Stimulated activated CD8-positive, alpha-beta memory T cell treated with anti-CD3 and anti-CD28 coated beads, Interleukin-4, amount 100 ng/mL, for 1 hour (primary cell): ENCODE results near the gene ATOSB.

Source experiments
- DNase-seq, 2 donors: peaks; one replicate each; pipeline ENCODE4 v3.0.0-alpha.2; 2020; ENCODE audit warnings: low read depth in 2 of 2, low spot score in 1 of 2

Gene ATOSB

GRCh38 chr9:35089434-35089833 lies 26.2 kb downstream of the ATOSB start:
- DNase-seq: no peak

DNA sequence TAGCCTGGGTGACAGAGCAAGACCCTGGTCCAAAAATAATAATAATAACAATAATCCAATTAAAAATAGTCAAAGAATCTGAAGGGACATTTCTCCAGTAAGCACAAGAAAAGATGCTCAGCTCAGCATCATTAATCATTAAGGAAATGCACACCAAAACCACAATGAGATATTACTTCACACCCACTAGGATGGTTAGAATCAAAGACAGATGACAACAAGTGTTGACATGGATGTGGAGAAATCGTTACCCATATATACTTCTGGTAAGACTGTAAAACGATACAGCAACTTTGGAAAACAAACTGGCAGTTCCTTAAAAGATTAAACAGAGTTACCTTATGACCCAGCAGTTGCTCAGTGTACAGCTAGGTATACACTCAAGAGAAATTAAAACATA lies 30.6 kb downstream of the ATOSB start:
- DNase-seq: no peak

DNA sequence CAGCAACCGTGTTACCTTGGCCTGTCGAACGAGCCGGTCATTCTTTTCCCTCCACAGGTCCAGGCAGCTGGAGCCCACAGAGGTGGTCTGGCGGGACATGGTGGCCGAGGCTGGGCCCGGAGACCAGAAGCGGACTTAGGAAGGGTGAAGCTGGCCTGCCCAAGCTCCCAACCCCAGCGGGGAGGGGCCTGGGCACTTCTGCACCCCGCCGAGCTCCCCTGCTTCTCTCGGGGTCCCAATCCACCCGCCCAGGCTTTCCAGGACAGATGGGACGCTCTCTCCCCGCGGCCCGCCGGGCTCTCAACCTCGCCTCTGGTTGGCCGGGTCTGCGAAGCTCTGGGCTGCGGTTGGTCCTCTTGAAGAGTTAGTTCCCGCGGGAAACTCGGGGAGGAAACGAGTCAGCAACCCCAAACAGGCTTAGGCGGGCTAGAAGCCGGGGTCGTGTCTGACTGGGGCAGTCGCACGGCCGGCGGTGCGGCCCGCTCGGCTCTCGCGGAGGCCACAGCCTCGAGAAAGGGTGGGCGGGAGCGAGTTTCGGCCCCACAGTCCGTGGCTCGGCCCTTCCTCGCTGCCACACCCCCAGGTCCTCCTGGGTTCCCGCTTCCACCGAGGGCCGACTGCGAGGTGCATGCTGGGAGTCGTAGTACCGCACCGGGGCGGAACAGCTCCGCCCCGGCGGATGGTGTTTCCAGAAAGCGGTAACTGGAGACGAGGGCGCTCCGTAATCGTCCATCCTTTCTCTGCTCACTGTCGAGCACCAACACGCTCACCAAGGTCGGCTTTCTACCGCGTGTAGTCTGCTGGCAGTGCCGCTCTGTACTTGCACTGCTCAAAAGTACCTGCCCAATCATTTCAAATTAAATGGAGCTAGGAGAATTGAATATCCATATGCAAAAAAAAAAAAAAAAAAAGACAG lies 36.0 kb downstream of the ATOSB start, which contains the start of gene FANCG:
FANCG (minus strand) TSS at position 517 of the 916 bp plus-strand sequence; CDS start at position 99, 418 bp downstream.
- peak; percentile 49 to 54 for DNase-seq

- no peak for DNase-seq
Observed at GRCh38 chr9:35079041-35079425, 36.6 kb downstream of the ATOSB start.

DNA sequence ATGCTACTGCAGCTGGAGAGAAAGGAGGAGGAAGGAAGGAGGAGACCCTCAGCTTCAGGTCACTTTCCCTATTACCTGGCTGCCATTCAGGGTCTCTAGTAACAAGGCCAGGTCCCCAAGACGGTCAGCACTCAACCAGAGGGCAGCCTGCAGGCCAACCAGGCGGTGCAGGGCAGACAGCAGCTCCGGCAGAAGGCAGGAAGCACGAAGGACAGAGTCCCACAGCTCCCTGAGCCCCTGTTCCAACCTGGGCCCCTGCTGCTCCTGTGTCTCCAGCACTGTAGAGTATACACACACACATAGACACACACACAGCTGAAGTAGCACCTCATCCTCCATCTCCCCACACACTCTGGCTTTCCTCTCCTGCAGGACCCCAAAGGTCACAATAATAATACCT lies 37.6 kb downstream of the ATOSB start:
- DNase-seq: no peak

GRCh38 chr9:35076848-35077247 lies 38.8 kb downstream of the ATOSB start:
- no peak for DNase-seq

GRCh38 chr9:35075358-35075757 lies 40.3 kb downstream of the ATOSB start:
- no peak for DNase-seq

DNA sequence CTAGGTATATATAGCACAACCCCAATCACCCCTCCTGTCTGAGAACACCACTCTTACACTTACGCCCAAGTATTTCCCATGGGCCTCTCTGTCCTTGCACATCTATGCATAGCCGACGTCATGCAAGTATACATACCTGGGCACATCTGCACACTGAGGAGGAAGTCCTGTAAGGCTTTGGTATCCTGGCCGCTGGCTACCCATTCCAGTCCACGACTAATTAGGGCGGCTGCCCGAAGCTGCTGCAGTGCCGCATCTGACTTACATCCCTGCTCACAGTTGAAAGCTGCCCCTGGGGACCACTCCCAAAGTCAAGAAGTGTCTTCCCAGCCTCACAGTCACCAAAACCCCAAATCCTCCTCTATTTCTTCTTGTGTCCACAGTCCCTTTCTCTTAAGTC lies 40.9 kb downstream of the ATOSB start:
- no peak for DNase-seq

DNA sequence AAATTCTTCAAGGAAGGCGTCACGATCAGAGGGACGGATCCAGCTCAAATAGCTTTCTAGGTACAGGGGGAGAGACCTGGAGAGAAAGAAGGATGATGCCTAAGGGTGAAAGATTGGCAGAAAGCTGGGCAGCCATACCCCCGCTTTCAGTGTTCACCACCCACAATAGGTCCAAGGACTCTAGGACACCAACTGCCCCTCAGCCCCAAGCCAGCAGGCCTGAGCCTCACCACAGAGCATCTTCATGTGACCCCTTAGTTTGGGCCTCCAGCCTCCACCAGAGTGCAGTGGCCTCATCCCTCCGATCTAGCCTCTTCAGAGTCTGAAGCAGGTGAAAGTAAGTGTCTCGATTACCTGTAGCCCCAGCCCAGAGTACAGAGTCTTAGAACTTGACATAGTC lies 41.5 kb downstream of the ATOSB start:
- no peak for DNase-seq

GRCh38 chr9:35073279-35073612 lies 42.4 kb downstream of the ATOSB start:
- DNase-seq: no peak

DNA sequence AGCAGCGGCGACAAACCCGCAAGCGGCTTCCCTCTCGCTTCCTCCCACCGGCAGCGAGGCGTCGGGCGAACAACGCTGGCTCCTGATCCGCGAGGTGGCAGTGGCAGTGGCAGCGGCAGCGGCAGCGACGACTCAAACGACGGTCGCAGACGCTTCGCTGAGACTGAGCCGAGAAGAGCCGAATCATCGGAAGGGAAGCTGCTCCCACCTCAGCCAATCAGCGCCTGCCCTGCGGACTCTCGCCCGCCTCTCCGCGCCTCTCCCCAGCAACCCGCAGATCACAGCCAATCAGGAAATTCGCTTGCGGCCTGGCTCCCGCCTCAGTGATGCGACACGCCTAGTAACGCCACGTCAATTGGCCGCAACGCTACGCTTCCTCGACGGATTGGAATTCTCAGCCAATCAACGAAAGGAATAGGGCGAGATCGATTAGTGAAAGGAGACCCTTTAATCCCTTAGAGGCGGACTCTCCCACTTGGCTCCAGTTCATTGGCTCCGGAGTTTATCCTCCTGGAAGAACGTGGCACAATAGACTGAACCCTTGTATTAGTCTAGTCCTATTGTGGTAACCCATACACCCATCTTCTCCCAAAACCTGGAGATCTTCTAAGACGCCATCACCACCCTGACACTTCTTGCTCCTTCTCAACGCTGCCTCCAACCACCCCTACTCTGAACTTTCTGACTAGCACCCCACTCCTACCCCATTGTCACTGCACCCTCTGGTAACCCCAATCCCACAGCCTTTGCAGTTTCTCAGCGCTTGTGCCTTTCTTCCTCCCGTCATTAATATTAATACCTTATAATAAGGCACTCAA lies 43.0 kb downstream of the ATOSB start, which contains the start of gene VCP:
VCP (minus strand) TSS at position 165 of the 818 bp plus-strand sequence. CDS start 272 bp downstream, outside the sequence.
- peak; percentile 89 to 93 for DNase-seq

GRCh38 chr9:35071814-35072460 lies 43.7 kb downstream of the ATOSB start:
- DNase-seq: peak; percentile 42 to 50

DNA sequence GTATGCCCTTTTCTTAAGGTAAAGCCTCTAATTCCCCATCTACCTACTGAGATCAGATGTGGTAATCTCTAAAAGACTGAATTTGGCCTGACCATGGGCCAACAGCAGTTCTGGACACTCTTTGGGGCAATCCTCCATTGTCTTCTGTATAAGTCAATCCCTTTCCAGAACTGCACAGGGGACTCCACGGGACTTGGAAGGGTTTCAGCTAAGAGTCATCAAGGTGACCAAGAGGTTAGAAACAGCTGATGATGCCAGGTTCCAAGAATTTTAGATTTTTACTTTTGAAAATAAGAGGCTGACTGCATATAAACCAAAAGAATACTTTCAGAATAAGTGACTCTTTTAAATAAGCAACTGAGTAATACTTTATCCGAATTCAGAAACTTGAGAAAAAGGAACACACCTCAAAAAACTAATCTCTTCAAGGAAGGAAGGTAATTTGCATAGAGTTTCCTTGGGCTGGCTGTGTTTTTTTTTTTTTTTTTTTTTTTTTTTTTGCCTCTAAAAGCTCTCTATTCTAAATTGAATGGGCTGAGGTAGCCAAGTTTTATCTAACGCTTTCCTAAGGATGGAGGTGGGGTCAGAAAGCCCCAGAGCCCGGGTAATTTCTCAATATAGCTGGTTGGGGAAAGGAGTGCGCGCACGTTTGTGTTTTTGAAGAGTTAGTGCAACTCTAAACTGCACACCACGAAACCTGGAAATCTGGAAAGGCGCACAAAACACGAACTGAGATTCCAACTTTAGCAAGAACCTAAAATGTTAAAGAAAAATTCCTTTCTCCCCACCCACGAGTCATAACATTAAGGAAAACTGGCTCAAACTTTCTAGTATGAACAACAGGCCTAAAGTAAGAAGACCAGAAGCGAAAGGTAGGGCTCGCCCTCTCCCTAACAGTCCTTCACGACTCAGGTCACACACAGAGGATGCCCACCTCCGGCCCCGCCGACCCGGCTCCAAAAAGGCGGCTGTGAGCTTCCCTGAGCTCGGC lies 44.5 kb downstream of the ATOSB start:
- no peak for DNase-seq

GRCh38 chr9:35069020-35069419 lies 46.6 kb downstream of the ATOSB start:
- no peak for DNase-seq

DNA sequence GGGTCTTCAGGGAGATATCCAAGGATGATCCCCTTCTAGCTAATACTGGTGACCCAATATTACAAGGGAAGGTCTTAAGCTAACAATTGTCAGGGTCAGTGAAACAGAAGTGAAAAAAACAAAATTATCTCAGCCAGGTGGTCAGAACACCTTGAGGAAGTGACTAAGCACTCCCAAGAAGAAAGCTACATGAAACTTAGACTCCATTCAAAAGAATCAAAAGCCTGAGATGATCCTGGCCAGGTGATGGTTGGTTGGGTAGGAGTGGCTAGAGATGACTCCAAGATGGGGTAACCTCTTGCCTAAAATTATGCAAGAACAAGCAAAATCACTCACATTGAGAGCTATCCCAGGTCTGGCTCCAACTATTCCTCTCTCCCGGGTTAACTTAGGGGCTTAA lies 48.6 kb downstream of the ATOSB start:
- DNase-seq: no peak

DNA sequence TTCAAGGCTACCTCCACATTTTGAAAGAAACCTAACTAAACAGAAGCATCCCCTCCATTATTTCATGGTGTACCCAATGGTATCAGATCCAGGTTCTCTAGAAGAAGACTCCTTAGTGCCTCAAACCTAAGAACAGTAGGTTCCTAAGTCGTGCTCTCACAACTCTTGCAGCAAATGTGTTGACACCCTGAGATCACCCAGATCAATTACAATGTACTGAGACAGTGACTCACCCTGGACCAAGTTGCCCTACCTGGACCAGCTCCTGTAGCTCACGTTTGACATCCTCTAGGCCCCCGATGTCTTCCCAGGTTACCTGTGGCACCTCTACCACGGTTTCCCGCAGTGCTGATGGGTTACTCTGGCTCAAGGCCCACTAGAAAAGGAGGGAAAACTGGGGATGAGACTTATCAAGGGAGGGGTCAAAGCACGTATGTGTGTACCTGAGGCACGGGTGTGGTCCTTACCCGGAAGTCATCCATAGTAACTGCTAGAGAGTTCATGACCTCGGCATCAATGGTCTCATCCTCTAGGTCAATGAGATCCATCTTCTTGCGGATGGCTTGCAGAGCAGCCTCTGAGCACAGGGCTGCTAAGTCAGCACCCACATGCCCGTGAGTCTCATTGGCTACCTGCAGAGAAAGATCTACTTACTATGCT lies 55.0 kb downstream of the ATOSB start:
- DNase-seq: no peak

GRCh38 chr9:35059438-35059837 lies 56.2 kb downstream of the ATOSB start:
- no peak for DNase-seq

- no peak for DNase-seq
Observed at GRCh38 chr9:35057271-35057620, 58.4 kb downstream of the ATOSB start.

- no peak for DNase-seq
Observed at GRCh38 chr9:35056571-35057270, 58.9 kb downstream of the ATOSB start.
